Stimulated activated CD8-positive, alpha-beta memory T cell treated with anti-CD3 and anti-CD28 coated beads, Interleukin-2, amount 100 ng/mL, for 48 hours (primary cell): ENCODE measurements around the gene CUX1.
"Not testable (repeated sequence)": the region's sequence is repeated elsewhere in the genome, so short reads cannot be mapped to it uniquely, and the experiment has no call there.

ENCODE experiments used
- DNase-seq, 2 donors: peaks; one replicate each; pipeline ENCODE4 v3.0.0-alpha.2; 2020; ENCODE audit warnings: low read depth in 2 of 2

CUX1 gene

DNA sequence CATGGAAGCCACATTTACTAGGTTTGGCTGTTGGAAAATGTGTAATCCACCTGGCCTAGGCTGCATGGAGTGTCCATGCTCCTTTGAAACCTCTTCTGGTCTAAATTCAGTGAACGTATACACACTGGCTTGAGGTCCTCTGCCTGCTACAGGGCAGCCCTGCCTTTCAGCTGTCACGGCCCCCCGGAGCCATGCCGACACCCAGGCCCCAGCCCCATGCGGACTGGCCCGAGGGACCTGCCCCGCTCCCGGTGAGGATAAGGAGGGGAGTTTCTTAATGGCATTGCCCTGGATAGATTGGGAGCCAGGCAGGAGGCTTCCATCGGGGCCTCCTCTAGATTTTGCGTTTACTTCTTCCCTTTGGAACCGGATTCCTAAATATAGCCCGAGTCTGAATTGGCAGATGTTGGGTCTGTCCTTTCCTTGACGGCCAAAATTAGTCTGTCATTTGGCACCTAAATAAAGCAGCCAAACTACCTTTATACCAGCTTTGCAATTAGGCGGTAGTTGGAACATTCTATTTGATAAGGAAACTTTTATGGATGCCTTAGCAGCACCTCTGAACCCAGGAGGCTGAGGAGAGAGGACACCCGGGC is 397.1 kb downstream of the CUX1 start:
- DNase-seq: no peak

DNA sequence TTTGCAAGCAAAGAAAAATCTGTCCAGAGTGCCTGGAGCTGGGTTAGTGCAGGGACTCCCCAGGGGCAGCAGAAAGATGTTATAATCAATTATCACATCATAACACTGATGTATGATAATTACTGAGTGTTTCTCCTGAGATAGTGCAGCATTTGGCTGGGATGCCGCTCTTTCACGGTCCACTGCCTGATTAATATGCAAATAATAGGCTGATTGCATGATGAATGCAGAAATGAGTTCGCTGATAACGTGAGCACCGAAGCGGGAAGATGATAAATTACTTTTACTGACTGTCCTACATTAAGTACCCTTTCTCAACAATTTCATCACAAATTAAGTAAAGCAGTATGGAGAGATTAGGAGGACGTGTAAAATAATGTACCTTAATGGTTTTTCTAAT is 397.8 kb downstream of the CUX1 start:
- DNase-seq: no peak

DNA sequence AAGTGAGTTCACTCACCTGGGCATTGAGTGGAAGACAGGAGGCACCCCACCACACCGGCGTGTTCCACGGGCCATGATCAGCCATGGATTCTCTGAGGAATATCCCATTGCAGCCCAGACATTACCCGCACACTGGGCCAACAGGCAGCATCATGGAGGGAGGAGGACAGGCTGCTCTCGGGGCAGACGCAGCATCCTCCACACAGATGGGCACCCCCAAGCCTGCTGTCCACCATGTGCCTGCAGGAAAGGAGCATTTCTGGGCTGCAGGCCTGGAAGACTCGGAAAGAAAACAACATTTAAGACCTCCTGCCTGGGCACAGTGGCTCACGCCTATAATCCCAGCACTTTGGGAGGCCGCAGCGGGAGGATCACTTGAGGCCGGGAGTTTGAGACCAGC is 398.3 kb downstream of the CUX1 start:
- DNase-seq: no peak

DNA sequence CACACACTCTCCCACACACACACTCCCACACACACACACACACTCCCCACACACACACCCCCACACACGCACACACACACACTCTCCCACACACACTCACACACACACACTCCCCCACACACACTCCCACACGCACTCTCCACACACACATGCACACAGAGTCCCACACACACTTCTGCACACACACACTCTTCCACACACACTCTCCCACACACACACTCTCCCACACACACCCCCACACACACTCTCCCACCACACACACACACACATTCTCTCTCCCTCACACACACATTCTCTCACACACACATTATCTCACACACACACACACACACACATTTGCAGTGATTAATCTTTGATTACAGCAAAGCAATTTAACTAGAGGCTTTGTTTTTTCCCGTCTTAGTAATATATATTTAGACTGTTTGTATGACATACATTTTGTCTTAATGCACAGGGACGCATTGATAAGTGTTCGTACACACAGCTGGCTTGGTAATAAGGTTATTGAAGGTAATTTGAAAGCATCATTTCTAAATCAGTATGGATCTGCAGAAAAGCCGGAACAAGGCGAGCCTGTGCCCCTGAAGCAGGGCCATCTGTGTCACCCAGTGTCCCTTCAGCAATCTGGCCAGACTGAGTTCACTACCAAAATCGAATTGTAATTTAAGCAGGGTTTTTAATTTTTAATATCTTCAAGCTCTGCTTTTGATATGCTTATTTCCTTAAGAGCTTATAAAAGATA is 399.3 kb downstream of the CUX1 start:
- no peak for DNase-seq

DNA sequence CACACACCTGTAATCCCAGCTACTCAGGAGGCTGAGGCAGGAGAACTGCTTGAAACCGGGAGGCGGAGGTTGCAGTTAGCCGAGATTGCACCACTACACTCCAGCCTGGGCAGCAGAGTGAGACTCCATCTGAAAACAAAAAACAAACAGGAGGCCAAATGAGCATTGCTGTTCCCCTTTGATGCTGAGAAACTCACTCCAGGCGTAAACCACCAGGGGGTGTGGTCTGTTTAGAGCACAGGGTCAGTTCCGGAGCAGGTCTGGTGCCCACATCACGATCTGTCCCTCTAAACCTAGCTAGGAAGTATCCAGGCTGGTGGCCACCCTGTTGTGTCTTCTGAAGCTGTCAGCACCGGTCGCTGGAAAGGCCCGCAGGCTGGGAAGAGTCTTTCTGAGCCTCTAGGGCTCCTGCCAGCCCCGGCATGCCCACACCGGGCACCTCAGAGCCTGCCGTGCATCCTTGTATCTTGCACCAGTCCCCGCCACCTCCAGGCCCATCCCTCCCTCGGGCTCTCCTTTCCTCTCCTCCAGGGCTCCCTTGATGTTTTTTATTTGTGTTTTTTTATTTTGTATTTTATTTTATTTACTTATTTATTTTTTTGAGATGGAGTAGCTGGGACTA is 402.9 kb downstream of the CUX1 start:
- DNase-seq: no peak

DNA sequence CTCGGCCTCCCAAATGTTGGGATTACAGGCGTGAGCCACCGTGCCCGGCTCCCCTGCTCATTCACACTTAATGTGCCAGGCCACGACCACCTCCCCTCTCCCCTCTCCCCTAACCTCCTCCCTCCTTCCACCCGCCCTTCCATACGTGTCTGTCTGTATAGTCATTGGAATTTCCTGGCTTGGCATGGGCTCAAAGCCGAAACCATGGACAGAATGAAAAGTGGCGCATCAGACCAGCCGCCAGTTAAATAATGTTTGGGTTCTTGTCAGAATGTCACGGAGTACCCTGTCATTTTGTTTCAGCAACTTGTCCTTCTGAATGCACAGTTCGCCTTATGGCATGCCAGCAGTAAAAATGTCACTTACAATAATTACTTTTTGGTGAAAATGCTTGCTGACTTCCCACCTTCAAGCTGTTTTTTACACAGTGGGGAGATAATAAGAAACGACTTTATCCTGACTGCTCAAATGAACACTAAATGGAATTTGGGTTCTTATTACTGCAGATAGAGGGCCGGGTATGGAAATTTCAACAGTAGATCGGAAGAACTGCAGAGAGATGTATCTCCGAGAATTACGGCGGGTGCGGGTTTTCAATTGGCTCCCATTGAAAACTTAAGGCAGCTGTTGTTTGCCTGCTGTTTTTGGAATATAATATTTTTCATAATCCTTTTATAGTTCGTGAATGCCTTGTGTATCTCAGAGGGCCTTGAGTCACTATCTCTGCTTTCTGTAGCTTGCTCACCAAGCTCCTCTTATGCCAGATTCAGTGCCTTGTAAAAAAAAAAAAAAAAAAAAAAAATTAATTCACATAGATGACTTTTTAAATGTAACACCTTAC is 403.8 kb downstream of the CUX1 start:
- DNase-seq: no peak

DNA sequence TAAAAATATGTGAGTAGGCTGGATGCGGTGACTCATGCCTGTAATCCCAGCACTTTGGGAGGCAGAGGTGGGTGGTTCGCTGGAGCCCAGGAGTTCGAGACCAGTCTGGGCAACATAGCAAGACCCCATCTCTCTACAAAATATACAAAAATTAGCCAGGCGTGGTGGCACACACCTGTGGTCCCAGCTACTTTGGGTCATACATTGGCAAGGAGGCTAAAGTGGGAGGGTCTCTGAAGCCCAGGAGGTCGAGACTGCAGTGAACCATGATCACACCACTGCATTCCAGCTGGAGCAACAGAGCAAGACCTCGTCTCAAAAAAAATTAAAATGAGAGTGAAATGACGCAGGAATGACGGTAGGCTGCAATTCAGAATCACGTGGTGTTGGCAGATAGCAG is 404.5 kb downstream of the CUX1 start:
- DNase-seq: no peak

DNA sequence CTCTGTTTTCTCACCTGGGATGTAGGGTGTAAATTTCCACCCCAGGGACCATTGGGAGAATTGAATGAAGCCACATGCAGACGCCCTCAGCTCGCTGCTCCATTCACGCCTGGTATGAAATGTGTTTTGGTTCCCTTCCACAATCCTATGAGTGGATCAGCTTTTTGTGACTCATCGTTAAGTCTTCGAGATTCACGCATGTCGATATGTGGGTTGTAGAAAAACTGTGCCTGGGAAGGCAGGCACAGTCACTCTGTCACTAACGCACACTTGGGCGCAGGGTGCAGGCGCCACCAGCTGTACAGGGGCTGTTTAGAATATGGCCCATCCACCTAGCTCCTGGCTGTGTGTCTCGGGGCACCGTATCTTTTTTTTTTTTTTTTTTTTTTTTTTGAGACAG is 405.0 kb downstream of the CUX1 start:
- DNase-seq: no peak

DNA sequence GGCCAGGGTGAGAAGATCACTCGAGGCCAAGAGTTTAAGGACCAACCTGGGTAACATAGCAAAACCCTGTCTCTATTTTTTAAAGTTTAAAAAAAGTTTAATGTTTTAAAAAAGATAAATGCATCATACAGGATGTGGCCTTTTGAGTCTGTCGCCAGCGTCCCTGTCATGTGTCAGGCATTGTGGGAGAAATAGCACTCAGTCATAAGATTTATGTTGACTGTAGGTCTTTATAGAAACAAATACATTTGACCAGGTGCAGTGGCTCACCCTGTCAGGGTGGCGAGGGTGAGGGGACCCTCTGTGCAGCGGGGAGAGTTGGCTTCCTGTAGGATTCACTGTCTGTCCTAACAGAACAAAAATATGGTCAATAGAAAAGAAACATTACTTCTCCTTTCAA is 405.8 kb downstream of the CUX1 start:
- DNase-seq: no peak

DNA sequence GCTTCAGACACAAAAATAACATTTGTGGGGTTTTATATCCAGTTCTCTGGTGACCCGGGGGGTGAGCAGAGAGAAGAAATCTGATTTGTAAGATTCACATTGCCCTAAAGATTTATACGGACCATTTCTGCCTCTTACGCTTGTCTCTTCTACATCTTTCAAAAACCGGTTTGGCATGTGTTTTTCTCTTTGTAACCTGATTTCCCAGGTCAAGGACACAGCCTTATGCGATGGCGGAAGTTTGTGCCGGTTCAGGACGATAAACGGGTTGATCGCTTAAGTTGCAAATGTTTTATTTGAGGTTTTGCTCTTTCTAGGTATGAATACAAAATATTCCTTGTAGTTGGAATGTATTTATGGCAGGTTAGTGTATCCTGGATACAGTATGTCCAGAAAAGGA is 407.6 kb downstream of the CUX1 start:
- DNase-seq: no peak

DNA sequence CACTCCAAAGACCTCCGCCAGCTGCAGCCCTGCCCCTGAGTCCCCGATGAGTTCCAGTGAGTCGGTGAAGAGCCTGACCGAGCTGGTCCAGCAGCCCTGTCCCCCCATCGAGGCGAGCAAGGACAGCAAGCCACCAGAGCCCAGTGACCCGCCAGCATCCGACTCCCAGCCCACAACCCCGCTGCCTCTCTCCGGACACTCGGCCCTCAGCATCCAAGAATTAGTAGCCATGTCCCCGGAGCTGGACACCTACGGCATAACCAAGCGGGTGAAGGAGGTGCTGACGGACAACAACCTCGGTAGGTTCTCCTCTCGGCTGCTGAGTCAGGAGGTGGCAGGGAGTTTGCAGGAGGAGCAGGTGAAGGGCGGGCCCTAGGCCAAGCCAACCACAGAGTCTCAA is 409.9 kb downstream of the CUX1 start:
- DNase-seq: no peak

DNA sequence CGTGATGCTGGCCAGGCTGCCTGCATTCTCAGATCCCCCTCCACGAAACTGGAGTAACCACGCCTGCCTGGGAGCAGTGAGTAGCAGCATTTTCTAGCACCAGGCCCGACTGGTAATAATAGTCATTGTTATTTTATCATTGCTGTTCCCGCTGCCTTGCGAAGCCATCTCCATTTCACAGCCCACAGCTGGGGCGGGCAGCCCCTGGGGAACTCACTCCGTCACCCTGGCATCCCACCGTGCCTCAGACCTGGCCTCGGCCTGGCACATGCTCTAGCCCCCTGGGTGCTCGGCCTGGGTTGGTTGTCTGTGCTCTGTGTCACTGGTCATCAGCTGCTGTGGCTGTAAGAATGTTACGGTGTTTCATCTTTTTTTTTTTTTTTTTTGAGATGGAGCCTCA is 411.5 kb downstream of the CUX1 start:
- no peak for DNase-seq

DNA sequence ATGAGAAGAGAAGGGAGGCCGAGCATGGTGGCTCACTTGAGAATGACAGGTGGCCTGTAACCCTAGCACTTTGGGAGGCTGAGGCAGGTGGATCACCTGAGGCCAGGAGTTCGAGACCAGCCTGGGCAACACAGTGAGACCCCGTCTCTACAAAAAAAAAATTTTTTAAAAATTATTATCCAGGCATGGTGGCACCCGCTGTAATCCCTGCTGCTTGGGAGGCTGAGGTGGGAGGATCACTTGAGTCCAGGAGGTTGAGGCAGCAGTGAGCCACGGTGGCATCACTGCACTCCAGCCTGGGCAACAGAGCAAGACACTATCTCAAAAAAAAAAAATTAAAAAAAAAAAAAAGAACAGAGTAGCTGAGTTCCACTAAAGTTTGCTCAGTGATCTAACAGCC is 412.7 kb downstream of the CUX1 start:
- not testable (repeated sequence) for DNase-seq

DNA sequence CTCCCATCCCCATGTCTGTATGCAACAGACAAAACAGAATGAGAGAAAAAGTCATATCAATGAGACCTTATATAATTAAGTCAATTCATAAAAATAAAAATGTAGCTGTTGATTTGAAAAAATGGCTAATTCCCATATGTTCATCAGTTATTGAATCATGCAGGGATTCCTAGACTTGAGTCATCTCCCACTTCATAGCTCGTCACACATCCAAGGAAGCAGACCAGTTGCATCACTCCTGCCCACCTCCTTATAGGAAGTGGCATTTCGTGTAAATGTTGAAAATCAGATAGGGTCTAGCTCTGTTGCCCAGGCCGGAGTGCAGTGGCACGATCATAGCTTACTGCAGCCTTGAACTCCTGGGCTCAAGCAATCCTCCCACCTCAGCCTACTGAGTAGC is 413.2 kb downstream of the CUX1 start:
- DNase-seq: no peak

DNA sequence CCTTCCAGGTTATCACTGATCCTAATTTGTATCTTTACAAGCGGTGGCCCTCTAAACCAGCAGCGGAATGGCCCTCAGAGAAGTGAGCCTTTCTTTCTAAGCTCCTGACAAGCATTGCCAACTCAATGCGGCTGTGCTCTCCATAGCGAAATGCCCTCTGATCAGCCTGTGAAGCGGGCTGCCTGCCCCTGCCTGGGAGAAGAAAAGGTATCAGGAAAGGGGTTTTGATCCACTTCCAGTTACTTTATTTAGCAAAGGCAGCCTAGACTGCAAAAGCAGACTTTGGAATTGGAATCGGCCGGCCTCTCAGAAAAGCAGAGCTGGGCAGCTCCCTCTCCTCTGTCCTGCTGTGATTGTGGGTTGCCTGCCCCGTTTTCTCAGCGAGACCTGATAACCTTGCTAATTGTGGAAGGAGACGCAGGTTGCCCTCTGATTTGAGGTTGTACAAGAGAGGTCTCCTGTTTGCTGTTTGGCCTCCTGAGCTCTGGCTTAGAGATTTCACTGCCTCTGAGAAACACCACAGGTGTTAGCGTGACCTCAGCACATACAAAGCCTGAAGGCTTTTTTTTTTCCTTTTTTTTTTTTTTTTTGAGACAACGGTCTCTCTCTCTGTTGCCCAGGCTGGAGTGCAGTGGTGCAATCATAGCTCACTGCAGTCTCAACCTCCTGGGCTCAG is 415.3 kb downstream of the CUX1 start:
- no peak for DNase-seq

DNA sequence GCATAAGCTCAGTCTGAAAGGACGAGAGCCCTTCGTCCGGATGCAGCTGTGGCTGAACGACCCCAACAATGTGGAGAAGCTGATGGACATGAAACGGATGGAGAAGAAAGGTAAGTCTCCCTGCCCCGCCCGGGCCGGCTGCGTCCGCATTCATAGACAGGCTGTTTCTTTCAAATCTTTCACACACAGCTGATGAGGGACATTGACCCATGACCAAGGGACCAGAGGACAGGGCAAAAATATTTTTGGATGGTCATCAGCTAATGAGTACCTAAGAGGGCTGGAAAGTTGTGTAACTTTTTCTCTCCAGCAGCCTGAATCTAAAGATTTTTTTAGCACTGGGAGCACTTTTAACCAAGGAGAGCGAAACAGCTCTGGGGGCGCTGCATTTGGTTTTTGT is 416.7 kb downstream of the CUX1 start:
- no peak for DNase-seq

DNA sequence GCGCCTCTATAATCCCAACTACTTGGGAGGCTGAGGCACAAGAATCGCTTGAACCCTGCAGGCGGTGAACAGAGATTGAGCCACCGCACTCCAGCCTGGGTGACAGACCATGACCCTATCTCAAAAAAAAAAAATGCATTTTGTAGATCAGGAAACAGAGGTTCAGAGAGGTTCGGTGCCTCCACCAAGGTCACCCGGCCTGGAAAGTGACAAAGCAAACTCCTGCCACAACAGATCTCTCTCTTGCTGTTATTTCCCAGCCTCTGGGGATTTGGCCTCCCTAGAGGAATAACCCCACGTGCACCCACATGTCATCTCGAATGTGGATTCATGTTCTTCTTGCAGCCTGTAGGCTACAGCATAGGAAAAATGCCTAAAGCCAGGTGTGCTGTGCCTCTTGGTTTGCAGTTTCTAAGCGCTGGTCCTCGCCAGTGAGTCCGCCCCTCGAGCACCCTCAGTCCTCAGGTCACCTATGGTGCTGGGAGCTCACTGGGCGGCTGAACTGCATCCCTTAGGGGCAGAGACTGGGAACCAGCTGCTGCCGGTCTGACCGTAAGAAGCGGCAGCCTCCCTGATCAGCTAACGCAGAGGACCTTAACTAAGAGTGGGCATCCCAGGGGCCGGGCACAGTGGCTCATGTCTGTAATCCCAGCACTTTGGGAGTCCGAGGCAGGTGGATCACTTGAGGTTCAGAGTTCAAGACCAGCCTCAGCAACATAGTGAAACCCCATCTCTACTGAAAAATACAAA is 417.6 kb downstream of the CUX1 start:
- no peak for DNase-seq

DNA sequence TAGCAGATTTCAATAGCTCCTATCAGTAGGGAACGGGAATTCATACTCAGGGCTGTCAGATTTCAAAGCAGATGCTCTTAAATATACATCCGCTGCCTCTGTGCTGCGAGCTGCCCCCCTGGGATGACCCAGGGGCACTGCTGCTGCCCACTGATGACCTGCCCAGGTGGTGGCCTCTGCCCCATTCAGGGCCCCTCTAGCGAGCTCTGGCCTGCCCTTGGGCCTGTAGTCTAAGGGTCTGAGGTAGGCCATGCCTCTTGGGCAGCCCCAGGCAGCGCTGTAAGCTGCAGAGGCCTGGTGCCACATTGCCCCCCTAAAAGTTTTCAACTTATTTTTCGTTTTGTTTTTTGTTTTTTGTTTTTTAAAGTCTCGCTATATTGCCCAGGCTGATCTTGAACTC is 418.7 kb downstream of the CUX1 start:
- DNase-seq: no peak

DNA sequence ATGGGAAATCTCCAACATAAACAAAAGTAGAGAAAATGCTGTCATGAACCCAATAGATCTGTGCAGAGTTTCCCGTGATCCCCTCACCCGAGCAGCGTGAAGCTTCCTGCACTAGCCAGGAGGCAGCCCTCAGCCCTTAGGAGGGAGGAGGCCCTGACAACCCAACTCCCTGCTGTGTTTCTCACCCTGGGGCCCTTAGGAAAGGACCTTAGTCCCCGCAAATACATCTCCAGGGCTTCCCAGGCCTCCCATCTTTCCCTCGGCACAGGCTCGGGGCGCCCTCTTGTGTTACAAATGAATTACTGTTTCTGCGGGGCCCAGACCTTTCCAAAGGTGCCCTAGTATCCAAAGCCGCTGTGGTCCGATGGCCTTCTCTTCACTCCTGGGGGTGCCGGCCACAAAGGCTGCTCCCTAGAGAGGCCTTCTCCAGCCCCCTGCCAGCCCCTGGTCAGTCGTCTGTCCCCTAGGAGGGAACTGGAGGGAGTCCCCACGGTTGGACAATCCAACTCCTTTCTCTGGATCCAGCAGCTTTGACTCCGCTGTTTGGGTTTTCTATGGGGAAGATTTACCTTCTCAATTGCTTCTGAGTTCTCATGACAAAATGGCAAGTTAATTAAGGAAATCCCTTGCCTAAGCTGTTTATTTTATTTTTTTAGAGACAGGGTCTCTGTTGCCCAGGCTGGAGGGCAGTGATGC is 419.3 kb downstream of the CUX1 start:
- DNase-seq: peak; percentile 15 to 28

DNA sequence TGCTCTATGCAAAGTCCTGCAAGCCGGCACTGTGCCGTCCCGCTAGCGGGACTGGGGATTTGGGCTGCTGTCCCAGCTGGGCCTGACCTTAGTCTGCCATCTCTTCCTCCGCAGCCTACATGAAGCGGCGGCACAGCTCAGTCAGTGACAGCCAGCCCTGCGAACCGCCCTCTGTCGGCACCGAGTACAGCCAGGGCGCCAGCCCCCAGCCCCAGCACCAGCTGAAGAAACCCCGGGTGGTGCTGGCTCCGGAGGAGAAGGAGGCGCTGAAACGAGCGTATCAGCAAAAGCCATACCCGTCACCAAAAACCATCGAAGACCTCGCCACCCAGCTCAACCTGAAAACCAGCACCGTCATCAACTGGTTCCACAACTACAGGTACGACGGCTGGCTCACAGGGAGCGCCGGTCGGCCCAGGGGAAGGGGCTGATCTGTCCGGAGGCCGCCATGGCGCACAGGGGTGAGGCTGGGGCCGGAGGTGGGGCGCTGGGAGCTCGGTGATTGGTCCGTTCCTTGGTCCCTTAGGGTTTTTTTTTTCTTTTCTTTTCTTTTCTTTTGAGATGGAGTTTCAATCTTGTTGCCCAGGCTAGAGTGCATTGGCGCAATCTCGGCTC is 421.9 kb downstream of the CUX1 start:
- no peak for DNase-seq
